CD4-positive, alpha-beta T cell treated with Interleukin-4 for 1 hour (primary cell): Measurements from ENCODE around the gene RNF32.
"Not testable (repeated sequence)": the region's sequence is repeated elsewhere in the genome, so short reads cannot be mapped to it uniquely, and the experiment has no call there.

Experiments used
- DNase-seq, 2 donors: peaks; one replicate each; pipeline ENCODE4 v3.0.0-alpha.2; 2020 to 2022

Gene RNF32

GRCh38 chr7:156676263-156676662 is 35.7 kb downstream of the RNF32 start:
- no peak for DNase-seq

GRCh38 chr7:156677374-156678054 is 36.9 kb downstream of the RNF32 start:
- no peak for DNase-seq

DNA sequence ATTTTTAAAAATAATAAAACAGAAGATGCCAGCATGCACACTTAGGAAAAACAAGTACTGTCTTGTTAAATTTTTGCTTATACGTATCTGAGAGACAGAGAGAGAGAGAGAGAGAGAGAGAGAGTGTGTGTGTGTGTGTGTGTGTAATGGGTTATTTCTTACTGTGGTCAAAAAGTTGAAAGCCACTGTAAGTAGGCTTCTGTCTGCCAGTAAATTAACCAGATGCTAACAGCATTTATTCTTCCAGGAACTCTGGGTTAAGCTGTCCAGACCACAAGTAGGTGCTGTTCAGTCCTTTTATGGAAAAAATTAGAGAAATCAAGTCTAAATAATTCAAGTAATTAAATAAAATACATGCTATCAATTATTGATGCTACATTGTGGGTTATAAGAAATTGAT is 39.7 kb downstream of the RNF32 start:
- no peak for DNase-seq

GRCh38 chr7:156682928-156683327 is 42.4 kb downstream of the RNF32 start:
- no peak for DNase-seq

DNA sequence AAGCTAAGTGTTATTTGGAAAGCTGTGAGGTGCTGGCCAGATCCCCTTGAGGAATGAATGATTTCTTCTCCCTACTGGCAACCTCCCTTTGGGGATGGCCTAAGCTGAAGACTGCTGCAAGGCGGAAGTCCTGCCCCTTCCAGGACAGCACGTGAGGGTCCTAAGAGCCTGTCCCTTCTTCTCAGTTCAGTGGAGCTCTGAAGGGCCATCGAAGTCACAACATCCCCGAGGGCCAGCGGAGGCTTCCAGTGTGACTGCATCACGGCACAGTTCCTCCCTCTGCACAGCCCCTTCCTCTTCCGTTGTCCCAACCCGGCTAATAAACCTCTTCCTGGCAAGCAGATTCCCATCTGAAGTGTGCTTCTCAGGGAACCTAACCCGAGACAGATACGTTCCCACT is 43.7 kb downstream of the RNF32 start:
- no peak for DNase-seq

DNA sequence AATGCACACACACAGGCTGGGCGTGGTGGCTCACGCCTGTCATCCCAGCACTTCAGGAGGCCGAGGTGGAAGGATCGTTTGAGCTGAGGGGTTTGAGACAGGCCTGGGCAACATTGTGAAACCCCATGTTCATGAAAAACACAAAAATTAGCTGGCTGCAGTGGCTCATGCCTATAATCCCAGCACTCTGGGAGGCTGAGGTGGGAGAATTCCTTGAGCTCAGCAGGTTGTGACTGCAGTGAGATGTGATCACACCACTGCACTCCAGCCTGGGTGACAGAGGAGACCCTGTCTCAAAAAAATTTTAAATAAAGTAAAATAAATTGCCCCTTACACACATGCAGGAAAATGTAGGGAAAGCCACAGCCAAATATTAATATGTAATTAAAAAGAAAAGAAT is 44.1 kb downstream of the RNF32 start:
- DNase-seq, result no peak

DNA sequence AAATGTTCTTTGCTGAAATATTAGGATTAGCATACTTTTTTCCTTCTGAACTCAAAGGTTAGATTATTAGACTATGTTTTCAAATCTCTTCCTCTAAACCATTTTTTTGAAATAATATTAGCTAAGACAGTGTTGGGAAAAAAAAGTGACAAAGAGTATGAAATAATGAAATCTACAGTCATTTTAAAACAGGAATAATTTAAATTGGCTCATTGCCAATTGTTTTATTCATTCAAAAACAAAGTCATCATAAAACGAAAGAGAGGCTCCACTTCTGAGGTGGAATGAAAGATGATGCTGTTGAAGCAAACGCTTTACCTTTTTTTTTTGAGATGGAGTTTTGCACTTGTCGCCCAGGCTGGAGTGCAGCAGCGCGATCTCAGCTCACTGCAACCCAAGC is 51.2 kb downstream of the RNF32 start:
- no peak for DNase-seq

- no peak for DNase-seq
Measured at GRCh38 chr7:156692849-156693248, 52.3 kb downstream of the RNF32 start.

DNA sequence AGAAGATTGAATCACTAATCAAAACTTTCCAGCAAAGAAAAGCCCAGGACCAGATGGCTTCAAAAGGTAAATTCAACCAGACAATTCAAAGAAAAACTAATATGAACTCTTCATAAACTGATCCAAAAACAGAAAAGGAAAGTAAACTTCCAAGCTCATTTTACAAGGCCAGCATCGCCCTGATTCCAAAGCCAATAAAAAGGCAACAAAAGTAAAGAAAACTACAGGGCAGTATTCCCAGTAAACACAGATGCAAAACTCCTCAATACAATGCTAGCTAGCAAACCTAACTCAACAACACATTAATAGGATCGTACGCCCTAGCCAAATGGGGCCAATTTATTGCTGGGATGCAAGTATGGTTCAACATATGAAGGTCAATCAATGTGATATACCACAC is 53.1 kb downstream of the RNF32 start:
- no peak for DNase-seq

- not testable (repeated sequence) for DNase-seq
Measured at GRCh38 chr7:156697283-156697682, 56.7 kb downstream of the RNF32 start.

- not testable (repeated sequence) for DNase-seq
Measured at GRCh38 chr7:156698512-156698911, 57.9 kb downstream of the RNF32 start.

GRCh38 chr7:156701787-156702186 is 61.2 kb downstream of the RNF32 start:
- DNase-seq, result not testable (repeated sequence)

DNA sequence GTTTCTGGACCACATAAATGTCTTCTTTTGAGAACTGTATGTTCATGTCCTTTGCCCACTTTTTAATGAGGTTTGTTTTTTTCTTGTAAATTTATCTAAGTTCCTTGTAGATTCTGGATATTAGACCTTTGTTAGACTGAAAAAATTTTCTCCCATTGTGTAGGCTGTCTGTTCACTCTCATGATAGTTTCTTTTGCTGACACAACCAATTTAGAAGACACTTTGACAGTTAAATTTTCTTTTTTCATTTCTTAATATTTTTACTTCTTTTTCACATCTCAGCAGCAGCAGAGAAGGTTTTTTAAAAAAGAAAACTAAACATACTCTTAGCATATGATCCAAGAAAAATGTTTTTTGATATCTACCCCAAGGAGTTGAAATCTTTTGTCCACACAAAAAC is 61.8 kb downstream of the RNF32 start:
- DNase-seq, result no peak

GRCh38 chr7:156703209-156703608 is 62.6 kb downstream of the RNF32 start:
- no peak for DNase-seq

DNA sequence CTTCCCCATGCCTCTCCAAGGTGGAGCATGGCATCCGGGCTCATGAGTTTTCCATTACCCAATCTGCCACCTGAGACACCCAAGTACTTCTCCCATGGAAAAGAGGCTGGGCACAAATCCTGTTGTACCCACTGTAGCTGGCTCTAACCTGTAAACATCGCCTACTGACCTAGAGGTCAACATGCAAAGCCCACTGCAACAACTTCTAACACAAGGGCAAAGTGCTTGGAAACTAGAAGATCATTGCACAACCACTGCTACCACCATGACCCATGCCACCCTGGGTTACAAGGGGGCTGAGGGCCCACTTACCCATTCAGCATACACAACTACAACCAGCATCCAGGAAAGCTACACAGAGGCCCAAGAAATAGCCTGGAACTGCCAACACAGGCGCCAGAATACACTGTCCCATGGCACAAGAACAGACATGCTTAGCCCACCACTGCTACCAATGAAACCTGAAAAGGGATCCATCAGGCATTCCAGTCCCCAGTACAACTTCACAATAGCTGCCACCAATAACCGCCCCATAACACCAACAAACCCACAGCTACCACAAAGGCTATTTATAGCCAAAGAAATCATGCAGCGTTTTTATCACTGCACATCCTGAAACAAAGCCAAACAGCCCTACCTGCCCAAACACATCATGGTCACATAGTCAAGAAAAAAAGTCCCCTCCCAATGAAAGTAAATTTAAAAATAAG is 63.4 kb downstream of the RNF32 start:
- DNase-seq, result no peak

GRCh38 chr7:156722043-156722826 is 81.7 kb downstream of the RNF32 start:
- no peak for DNase-seq

- DNase-seq, result no peak
Measured at GRCh38 chr7:156725073-156725472, 84.5 kb downstream of the RNF32 start.

- DNase-seq, result no peak
Measured at GRCh38 chr7:156725936-156726335, 85.4 kb downstream of the RNF32 start.
